Liver (tissue), 3 donors: ENCODE data around the gene NEUROG1.

Source experiments
- CTCF ChIP-seq: fragments of 150-350 bp; IDR thresholded peaks from 2 replicates; pipeline ENCODE4 v1.5.1; 2017; ENCODE audit warnings: improper control_type of control experiment, low read depth, low read length; ENCODE audit not compliant: missing input control
- HNF4G ChIP-seq: IDR thresholded peaks from 2 replicates; pipeline ENCODE4 v1.6.1; 2016; ENCODE audit warnings: antibody characterized with exemption
- donor health status: healthy.
- donor health status: healthy.

- no peak for TF ChIP-seq CTCF
- TF ChIP-seq HNF4G, result no peak
Measured at GRCh38 chr5:135497971-135498636, 37.7 kb downstream of the NEUROG1 start.
